Left lung (tissue), 10 donors: ENCODE results near the gene CDH13. TPM values are rescaled to one million over a fixed set of nuclear protein-coding genes. Genes with fewer than 3 reads are reported as not detected.

Source experiments
- ATAC-seq: fragments of 200-7000 bp; cut with Tn5 transposase; one replicate; pipeline ENCODE4 v1.9.1; 2020; ENCODE audit warnings: moderate library complexity
- DNase-seq, 4 donors: peaks; one replicate each; pipeline ENCODE4 v3.0.0-alpha.2; 2013 to 2020
- H3K27ac ChIP-seq, 2 donors: fragments of 200-600 bp; sonication (generic) in 1 of 2; one replicate each; pipeline versions ENCODE4 v1.5.0 to v1.8.0; 2020 to 2021
- H3K27me3 ChIP-seq, 2 donors: fragments of 200-600 bp; sonication (generic) in 1 of 2; one replicate each; pipeline versions ENCODE4 v1.5.0 to v1.8.0; 2020 to 2021
- H3K36me3 ChIP-seq, 2 donors: fragments of 200-600 bp; sonication (generic) in 1 of 2; one replicate each; pipeline versions ENCODE4 v1.5.0 to v1.8.0; 2020 to 2021
- H3K4me1 ChIP-seq, 2 donors: fragments of 200-600 bp; one replicate each; pipeline ENCODE4 v1.8.0; 2021
- H3K4me3 ChIP-seq, 2 donors: fragments of 200-600 bp; sonication (generic) in 1 of 2; one replicate each; pipeline versions ENCODE4 v1.5.0 to v1.8.0; 2020 to 2021; ENCODE audit warnings: mild to moderate bottlenecking in 1 of 2
- H3K9me3 ChIP-seq, 2 donors: fragments of 200-600 bp; sonication (generic) in 1 of 2; one replicate each; pipeline versions ENCODE4 v1.5.0 to v1.8.0; 2020 to 2021
- intact Hi-C, 2 donors: fragments of 100-400 bp; cut with DNase I; formaldehyde crosslinking; loops; one replicate each; pipeline versions ENCODE4 v1.11.2 to v1.14.2; 2022
- polyA plus RNA-seq, 6 donors: library from polyadenylated mRNA; unstranded; fragments of 120-200 nt; gene quantifications; one replicate each; pipeline ENCODE4 v1.2.1, GENCODE V29; 2013; ENCODE audit not compliant: insufficient read length in 6 of 6
- total RNA-seq, 2 donors: library from RNA; stranded (reverse); fragmentation: NEBNext Ultra II Directional; extraction: Animal tissue kit (Norgen Biotek cat#: 25700); gene quantifications; one replicate each; pipeline ENCODE4 v1.2.1, GENCODE V29; 2021
- TF ChIP-seq, protein P1 (sequence below), 2 donors: fragments of 200-600 bp; sonication (generic) in 1 of 2; IDR thresholded peaks; one replicate each; pipeline versions ENCODE4 v1.5.0 to v1.8.0; 2021; ENCODE audit warnings: antibody characterized with exemption in 2 of 2
- donor health status: DM: no; HTN: yes; CAD: no.
- donor health status: DM: no; HTN: no; CAD: no.

Gene CDH13
- total and polyA plus RNA-seq, 8 donors, result 2.7 to 20.3 (median 3.2) TPM

DNA sequence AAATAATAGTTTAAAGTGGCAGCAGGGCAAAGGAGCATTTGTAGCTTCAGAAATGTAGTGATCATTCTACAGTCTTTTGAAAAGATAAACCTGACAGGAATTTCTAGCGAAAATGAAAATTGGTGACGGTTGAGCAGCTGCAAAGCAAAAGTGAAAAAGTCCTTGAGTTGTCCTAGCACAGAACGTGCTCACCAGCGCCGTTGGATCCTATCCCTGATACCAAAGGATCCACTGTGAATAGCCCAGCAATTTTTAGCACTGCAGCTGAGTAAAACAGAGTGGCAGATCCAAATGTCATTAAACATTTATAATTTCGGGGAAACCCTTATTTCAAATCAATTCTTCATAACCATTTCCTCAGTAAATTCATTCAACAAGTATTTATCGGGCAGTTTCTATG is 727.2 kb downstream of the CDH13 start:
- Histone ChIP-seq H3K27ac (no peak overlapping the region), H3K4me1 (no peaks in the 10 kb centered on the region), H3K4me3 (no peak overlapping the region), H3K36me3 (no peaks in the 10 kb centered on the region), H3K9me3 (no peaks in the 10 kb centered on the region), H3K27me3 (no peaks in the 10 kb centered on the region)
- intact Hi-C loops, result no loop called here
- TF ChIP-seq, protein P1, sequence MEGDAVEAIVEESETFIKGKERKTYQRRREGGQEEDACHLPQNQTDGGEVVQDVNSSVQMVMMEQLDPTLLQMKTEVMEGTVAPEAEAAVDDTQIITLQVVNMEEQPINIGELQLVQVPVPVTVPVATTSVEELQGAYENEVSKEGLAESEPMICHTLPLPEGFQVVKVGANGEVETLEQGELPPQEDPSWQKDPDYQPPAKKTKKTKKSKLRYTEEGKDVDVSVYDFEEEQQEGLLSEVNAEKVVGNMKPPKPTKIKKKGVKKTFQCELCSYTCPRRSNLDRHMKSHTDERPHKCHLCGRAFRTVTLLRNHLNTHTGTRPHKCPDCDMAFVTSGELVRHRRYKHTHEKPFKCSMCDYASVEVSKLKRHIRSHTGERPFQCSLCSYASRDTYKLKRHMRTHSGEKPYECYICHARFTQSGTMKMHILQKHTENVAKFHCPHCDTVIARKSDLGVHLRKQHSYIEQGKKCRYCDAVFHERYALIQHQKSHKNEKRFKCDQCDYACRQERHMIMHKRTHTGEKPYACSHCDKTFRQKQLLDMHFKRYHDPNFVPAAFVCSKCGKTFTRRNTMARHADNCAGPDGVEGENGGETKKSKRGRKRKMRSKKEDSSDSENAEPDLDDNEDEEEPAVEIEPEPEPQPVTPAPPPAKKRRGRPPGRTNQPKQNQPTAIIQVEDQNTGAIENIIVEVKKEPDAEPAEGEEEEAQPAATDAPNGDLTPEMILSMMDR (IDR thresholded peaks at IDR 0.05), result no peak
- DNase-seq, result no peak
- no peak for ATAC-seq

DNA sequence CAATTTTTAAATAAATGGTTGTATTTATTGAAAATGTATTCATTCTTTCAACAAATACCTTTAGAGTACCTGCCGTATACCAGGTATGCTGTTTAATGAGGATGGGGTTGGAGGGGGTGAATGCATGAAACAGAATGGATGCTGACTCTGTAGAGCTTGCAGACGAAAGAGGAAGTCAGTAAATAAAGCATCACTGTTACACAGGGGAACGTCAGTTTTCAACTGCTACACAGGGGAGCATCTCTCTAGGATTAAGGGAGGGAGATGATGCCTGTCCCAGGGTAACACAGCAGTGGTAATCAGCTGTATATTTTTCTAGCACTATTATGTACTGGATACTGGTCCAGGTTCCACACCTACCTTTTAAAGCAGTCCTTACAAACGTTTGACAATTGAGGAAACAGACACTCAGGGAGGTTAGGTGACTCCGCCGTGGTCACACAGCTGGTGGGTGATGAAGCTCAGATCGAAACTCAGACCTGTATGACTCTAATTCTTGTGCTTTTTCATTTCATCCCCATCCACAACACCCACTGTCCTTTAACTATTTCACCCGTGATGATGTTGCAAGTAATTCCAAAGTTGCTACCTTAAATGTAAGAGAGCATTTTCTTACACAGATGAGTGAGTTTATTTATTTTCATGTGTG is 728.9 kb downstream of the CDH13 start:
- DNase-seq, result no peak
- intact Hi-C loops, result no loop called here
- Histone ChIP-seq H3K4me1 (no peaks in the 10 kb centered on the region), H3K4me3 (no peak overlapping the region), H3K27ac (no peak overlapping the region), H3K9me3 (no peaks in the 10 kb centered on the region), H3K36me3 (no peaks in the 10 kb centered on the region), H3K27me3 (no peaks in the 10 kb centered on the region)
- TF ChIP-seq, protein P1 (IDR thresholded peaks at IDR 0.05), result no peak
- no peak for ATAC-seq

DNA sequence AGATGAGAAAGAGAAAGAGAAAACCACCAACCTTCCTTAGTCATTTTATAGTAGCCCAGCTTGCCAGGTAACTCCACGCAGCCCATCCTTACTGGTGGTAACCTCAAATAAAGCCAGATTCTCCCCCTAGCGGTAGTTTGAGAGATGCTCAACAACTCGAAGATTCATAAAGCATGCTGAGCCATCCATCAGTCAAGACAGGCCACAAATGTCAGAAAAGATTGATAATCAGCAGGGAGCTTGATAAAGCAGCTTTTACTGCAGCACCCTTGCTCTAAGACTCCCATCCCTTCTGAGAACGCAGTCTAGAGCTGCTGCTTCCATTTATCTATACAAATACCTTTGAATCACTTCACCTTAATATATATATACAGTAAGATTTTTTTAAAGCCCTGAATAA is 729.5 kb downstream of the CDH13 start:
- TF ChIP-seq, protein P1 (IDR thresholded peaks at IDR 0.05), result peak; percentile 33 to 42
- ATAC-seq (peak; percentile 85), DNase-seq (peak in 2 of 4 donors; percentile 13 to 30)
- H3K4me1 ChIP-seq, result no peaks in the 10 kb centered on the region
- intact Hi-C loops, result no loop called here
- no peak overlapping the region for H3K4me3 ChIP-seq
- H3K36me3 ChIP-seq, result no peaks in the 10 kb centered on the region
- no peak overlapping the region for H3K27ac ChIP-seq
- no peaks in the 10 kb centered on the region for H3K27me3 ChIP-seq
- no peaks in the 10 kb centered on the region for H3K9me3 ChIP-seq

DNA sequence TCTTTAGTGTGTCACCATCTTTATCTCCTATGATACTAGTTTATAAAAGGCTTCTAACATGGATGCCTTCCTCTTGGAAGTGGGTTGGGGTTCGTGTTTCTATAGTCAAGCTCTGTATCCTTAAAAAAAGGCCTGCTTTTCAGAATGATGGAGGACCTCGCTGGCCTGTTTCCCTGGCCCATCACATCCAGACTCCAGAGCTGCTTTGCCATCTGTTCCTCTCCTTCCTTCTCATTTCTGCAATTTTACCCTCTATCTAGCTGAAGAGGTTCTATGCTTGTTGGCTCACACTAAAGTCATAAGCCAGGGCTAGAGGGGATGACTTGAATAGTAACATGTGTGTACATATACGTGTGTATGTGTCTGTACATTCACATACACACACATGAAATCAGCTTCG is 730.2 kb downstream of the CDH13 start:
- Histone ChIP-seq H3K27me3 (no peaks in the 10 kb centered on the region), H3K27ac (no peak overlapping the region), H3K36me3 (no peaks in the 10 kb centered on the region), H3K4me1 (no peaks in the 10 kb centered on the region), H3K4me3 (no peak overlapping the region), H3K9me3 (no peaks in the 10 kb centered on the region)
- intact Hi-C loops, result no loop called here
- TF ChIP-seq, protein P1 (IDR thresholded peaks at IDR 0.05), result no peak
- DNase-seq (no peak), ATAC-seq (no peak)

DNA sequence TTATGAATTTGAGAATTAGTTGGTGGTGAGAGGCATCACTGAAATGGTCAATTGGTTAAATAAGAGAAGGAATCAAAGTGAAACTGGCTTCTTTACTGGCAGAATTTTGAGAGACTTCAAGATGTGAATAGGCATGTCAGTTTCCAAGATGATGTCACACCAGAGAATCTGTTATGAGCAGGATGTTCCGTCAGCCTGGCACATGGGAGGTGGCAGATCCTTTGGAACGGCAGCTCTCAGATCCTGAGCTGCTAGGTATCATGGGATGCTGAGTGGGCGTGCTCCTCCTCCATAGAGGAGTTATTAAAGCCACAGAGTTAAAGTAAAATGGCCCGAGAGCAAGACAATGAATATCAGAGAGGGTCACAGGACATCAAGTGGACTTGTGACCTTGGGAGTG is 736.8 kb downstream of the CDH13 start:
- no peak overlapping the region for H3K27ac ChIP-seq
- H3K27me3 ChIP-seq, result no peaks in the 10 kb centered on the region
- intact Hi-C loops, result no loop called here
- H3K4me1 ChIP-seq, result no peaks in the 10 kb centered on the region
- no peaks in the 10 kb centered on the region for H3K36me3 ChIP-seq
- TF ChIP-seq, protein P1 (IDR thresholded peaks at IDR 0.05), result no peak
- DNase-seq, result no peak
- no peak overlapping the region for H3K4me3 ChIP-seq
- ATAC-seq, result no peak
- no peaks in the 10 kb centered on the region for H3K9me3 ChIP-seq
